ENCODE data around the gene NLRX1.

The NLRX1 gene

DNA sequence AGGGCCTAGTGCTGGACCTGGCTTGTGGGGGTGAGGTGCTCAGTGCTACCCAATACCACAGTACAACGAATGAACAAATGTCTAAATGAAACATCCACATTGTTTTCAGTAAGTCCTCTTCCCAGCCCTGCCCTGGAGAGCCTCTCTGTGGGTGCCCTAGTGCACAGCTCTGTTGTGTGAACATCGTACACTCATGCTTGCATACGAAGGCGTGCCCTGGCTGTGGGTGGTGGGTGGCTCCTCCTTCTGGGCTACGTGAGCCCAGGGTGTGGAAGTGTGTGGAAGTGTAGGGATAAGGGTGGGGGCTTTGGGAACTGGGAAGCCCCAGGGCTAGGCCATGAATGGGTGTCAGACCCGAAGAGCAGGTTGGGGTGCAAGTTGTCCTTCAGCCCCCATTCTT lies 592 bp upstream of the NLRX1 start:
- TF ChIP-seq, protein P1, sequence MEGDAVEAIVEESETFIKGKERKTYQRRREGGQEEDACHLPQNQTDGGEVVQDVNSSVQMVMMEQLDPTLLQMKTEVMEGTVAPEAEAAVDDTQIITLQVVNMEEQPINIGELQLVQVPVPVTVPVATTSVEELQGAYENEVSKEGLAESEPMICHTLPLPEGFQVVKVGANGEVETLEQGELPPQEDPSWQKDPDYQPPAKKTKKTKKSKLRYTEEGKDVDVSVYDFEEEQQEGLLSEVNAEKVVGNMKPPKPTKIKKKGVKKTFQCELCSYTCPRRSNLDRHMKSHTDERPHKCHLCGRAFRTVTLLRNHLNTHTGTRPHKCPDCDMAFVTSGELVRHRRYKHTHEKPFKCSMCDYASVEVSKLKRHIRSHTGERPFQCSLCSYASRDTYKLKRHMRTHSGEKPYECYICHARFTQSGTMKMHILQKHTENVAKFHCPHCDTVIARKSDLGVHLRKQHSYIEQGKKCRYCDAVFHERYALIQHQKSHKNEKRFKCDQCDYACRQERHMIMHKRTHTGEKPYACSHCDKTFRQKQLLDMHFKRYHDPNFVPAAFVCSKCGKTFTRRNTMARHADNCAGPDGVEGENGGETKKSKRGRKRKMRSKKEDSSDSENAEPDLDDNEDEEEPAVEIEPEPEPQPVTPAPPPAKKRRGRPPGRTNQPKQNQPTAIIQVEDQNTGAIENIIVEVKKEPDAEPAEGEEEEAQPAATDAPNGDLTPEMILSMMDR (IDR thresholded peaks at IDR 0.05; ENCODE audit: insufficient read depth, low read length, missing control alignments): no peak

DNA sequence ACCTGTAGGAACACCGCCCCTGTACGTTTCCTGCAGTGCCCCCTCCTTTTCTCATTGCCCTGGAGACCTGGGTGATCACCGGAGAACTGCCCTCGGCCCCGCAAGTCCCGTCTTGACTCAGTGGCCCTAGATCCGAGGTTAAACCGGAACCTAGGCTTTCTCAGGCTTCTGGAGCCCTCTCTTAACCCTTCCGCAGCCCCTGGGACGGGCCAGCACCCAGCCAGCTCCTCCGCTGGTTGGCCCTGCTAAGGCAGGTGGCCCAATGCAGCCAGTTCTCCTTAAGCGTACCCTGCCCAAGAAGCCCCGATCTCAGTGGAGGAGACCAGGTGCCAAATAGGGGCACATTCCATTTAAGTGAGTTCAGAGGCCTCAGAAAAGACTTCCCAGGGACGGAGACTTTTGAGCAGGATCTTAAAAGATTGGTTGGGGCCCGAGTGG lies 776 bp downstream of the NLRX1 start:
- TF ChIP-seq, protein P1 (IDR thresholded peaks at IDR 0.05; ENCODE audit: insufficient read depth, low read length, missing control alignments): no peak
- DNase-seq (ENCODE audit: low read depth, low spot score): no peak
- ChIA-PET CTCF (interaction anchor here (0.7 to 11.5 kb wide), 28 partner anchors 10 to 205 kb away, joined by 3 to 139 read pairs (median 4); partner anchors contain the start of genes ABCG4, C2CD2L, CBL and DPAGT1), POLR2A (interaction anchor here (0.6 to 0.9 kb wide), 4 partner anchors 10 to 148 kb away, joined by 3 read pairs; no protein-coding TSS in a partner anchor)
- peak overlapping the region; percentile 70 for H3K4me3 ChIP-seq (ENCODE audit: low read depth, low read length)

More for the DNA sequence above, 592 bp upstream of the NLRX1 start:
- no peak for DNase-seq (ENCODE audit: low read depth, low spot score)
- CTCF ChIA-PET: interaction anchor here (0.8 to 11.5 kb wide), 4 partner anchors 10 to 38 kb away, joined by 4 to 139 read pairs (median 4); partner anchors contain the start of genes ABCG4 and CBL
- POLR2A ChIA-PET: no interaction called here
- no peak overlapping the region for H3K4me3 ChIP-seq (ENCODE audit: low read depth, low read length)

DNA sequence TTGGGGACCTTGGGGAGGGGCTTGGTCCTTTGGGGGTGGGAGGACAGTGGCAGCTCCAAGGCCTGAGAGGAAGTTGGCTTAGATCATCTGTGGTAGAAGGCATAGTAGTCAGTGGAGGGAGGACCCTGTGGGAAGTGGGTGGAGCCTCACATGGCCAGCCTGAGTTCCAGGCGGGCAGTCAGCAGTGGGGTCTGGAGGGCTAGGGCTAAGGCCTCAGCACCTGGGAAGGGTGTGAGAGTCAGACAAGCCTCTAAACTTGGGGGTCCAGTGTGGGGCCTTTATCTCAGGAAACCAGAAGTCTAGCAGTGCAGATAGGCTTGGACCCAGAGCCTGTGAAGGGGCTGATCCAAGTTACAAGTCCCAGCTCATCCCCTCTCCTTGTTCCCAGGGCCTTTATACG lies 4.0 kb downstream of the NLRX1 start:
- H3K4me3 ChIP-seq (ENCODE audit: low read depth, low read length): no peak overlapping the region
- CTCF ChIA-PET: interaction anchor here (6.1 to 11.5 kb wide), 2 partner anchors 19 to 22 kb away, joined by 52 to 139 read pairs; partner anchors contain the start of gene ABCG4
- POLR2A ChIA-PET: no interaction called here
- no peak for DNase-seq (ENCODE audit: low read depth, low spot score)
- TF ChIP-seq, protein P1 (IDR thresholded peaks at IDR 0.05; ENCODE audit: insufficient read depth, low read length, missing control alignments): no peak

DNA sequence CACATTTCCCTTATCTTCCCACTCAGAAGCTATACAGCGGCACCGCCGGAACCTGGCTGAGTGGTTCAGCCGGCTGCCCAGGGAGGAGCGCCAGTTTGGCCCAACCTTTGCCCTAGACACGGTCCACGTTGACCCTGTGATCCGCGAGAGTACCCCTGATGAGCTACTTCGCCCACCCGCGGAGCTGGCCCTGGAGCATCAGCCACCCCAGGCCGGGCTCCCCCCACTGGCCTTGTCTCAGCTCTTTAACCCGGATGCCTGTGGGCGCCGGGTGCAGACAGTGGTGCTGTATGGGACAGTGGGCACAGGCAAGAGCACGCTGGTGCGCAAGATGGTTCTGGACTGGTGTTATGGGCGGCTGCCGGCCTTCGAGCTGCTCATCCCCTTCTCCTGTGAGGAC lies 4.9 kb downstream of the NLRX1 start:
- H3K4me3 ChIP-seq (ENCODE audit: low read depth, low read length): no peak overlapping the region
- ChIA-PET POLR2A (interaction anchor here (0.6 kb wide), 2 partner anchors 71 kb away, joined by 4 to 5 read pairs; partner anchors contain the start of gene DPAGT1), CTCF (interaction anchor here (0.6 to 11.5 kb wide), 4 partner anchors 9 to 21 kb away, joined by 3 to 139 read pairs (median 28); partner anchors contain the start of genes ABCG4 and NHERF4)
- TF ChIP-seq, protein P1 (IDR thresholded peaks at IDR 0.05; ENCODE audit: insufficient read depth, low read length, missing control alignments): no peak
- no peak for DNase-seq (ENCODE audit: low read depth, low spot score)

DNA sequence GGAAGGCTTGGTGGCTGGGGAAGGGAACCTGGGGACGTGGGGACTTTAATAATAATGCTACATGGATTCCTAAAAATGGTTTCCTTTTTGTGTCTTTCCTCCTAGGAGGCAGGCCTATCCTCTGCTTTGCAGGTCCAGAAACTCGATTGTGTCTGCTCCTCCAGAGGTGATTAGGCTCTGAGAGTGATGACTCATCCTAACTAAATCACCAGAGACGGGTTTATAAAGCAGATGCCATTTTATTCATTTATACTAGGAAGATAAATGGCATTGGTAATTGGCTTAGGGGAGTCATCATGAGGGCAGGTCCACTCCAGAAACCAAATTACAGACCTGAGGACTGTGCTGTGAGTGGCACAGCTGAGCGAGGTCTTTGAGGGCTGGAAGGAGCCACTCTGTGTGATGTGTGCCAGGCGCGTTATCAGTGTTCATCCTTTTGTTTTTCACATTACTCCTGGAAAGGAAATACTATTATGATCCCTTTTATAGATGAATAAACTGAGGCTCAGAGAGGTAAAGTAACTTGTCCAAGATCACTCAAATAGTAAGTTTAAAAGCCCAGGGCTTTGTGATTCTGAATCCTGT lies 7.1 kb downstream of the NLRX1 start:
- ChIA-PET POLR2A (no interaction called here), CTCF (interaction anchor here (1.1 to 5.8 kb wide), 4 partner anchors 11 to 73 kb away, joined by 4 to 40 read pairs (median 6); partner anchors contain the start of gene CBL)
- DNase-seq (ENCODE audit: low read depth, low spot score): no peak
- H3K4me3 ChIP-seq (ENCODE audit: low read depth, low read length): no peak overlapping the region
- TF ChIP-seq, protein P1 (IDR thresholded peaks at IDR 0.05; ENCODE audit: insufficient read depth, low read length, missing control alignments): no peak

DNA sequence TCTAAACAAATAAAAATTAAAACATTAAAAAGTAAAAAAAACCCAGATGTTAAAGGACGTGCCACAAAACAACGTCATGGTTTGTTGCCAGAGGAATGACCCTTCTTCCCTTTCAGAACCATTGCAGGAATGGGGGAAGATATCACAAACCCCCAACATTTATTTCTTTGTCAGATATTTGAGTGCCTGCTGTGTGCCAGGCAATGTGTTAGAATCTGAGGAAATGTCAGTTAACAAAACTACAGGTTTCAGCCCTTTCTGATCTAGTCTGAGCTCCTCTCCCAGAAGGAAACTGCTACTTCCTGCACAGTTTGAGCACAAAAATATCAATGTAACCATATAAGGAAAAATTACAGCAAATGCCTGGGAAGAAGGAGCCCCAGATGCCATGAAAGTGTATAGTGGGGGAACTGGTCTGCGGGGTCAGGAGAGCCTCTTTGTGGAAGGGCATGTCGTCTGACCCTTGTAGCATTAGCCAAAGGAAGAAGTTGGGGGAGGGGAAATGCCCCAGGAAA lies 9.7 kb downstream of the NLRX1 start:
- TF ChIP-seq, protein P1 (IDR thresholded peaks at IDR 0.05; ENCODE audit: insufficient read depth, low read length, missing control alignments): no peak
- ChIA-PET CTCF (interaction anchor here (0.7 to 5.8 kb wide), 8 partner anchors 9 to 146 kb away, joined by 3 to 40 read pairs (median 4); partner anchors contain the start of genes ABCG4 and CBL), POLR2A (no interaction called here)
- H3K4me3 ChIP-seq (ENCODE audit: low read depth, low read length): no peak overlapping the region
- no peak for DNase-seq (ENCODE audit: low read depth, low spot score)
